ENCODE results near the gene CNTN1. TPM values are rescaled to one million over a fixed set of nuclear protein-coding genes. Genes with fewer than 3 reads are reported as not detected.

CNTN1 gene
- total RNA-seq, 3 donors from 2014 or later = 0.38 to 6.9 (median 1.3) TPM

GRCh38 chr12:40646456-40646855 is 45.8 kb upstream of the CNTN1 start:
- Histone ChIP-seq H3K4me3 (no peak overlapping the region), H3K4me1 (ENCODE audit: low read depth) (no peaks in the 10 kb centered on the region), H3K9me3 (no peaks in the 10 kb centered on the region), H3K36me3 (ENCODE audit: low read depth) (no peaks in the 10 kb centered on the region)
- ATAC-seq (no peak), DNase-seq (no peak)
- intact Hi-C loops (cut with DNase I, micrococcal nuclease) = no loop called here
- no peak for TF ChIP-seq CTCF (IDR thresholded peaks at IDR 0.05)

- TF ChIP-seq CTCF (IDR thresholded peaks at IDR 0.05) = no peak
- Histone ChIP-seq H3K9me3 (no peaks in the 10 kb centered on the region), H3K36me3 (ENCODE audit: low read depth) (no peaks in the 10 kb centered on the region), H3K4me3 (no peak overlapping the region), H3K4me1 (ENCODE audit: low read depth) (no peaks in the 10 kb centered on the region)
- intact Hi-C loops (cut with DNase I, micrococcal nuclease) = no loop called here
- DNase-seq = no peak
- ATAC-seq = no peak
These were observed 45.3 kb upstream of the CNTN1 start for GRCh38 chr12:40646911-40647310.

GRCh38 chr12:40647651-40648050 is 44.6 kb upstream of the CNTN1 start:
- no peaks in the 10 kb centered on the region for H3K9me3 ChIP-seq
- DNase-seq (no peak), ATAC-seq (no peak)
- intact Hi-C loops (cut with DNase I, micrococcal nuclease) = no loop called here
- no peaks in the 10 kb centered on the region for H3K36me3 ChIP-seq (ENCODE audit: low read depth)
- no peak for TF ChIP-seq CTCF (IDR thresholded peaks at IDR 0.05)
- H3K4me1 ChIP-seq (ENCODE audit: low read depth) = no peaks in the 10 kb centered on the region
- no peak overlapping the region for H3K4me3 ChIP-seq

GRCh38 chr12:40648519-40648918 is 43.7 kb upstream of the CNTN1 start:
- TF ChIP-seq CTCF (IDR thresholded peaks at IDR 0.05) = no peak
- intact Hi-C loops (cut with DNase I, micrococcal nuclease) = no loop called here
- H3K4me1 ChIP-seq (ENCODE audit: low read depth) = no peaks in the 10 kb centered on the region
- no peaks in the 10 kb centered on the region for H3K9me3 ChIP-seq
- DNase-seq (no peak), ATAC-seq (no peak)
- H3K4me3 ChIP-seq = no peak overlapping the region
- H3K36me3 ChIP-seq (ENCODE audit: low read depth) = no peaks in the 10 kb centered on the region

- no peak for ATAC-seq
- no peaks in the 10 kb centered on the region for H3K36me3 ChIP-seq (ENCODE audit: low read depth)
- no peaks in the 10 kb centered on the region for H3K4me1 ChIP-seq (ENCODE audit: low read depth)
- intact Hi-C loops (cut with DNase I, micrococcal nuclease) = no loop called here
- TF ChIP-seq CTCF (IDR thresholded peaks at IDR 0.05) = no peak
- H3K9me3 ChIP-seq = no peaks in the 10 kb centered on the region
- no peak overlapping the region for H3K4me3 ChIP-seq
- no peak for DNase-seq
These were observed 42.1 kb upstream of the CNTN1 start for GRCh38 chr12:40650038-40650704.

GRCh38 chr12:40655451-40655850 is 36.8 kb upstream of the CNTN1 start:
- no peaks in the 10 kb centered on the region for H3K9me3 ChIP-seq
- no peak overlapping the region for H3K4me3 ChIP-seq
- no peaks in the 10 kb centered on the region for H3K4me1 ChIP-seq (ENCODE audit: low read depth)
- intact Hi-C loops (cut with DNase I, micrococcal nuclease) = no loop called here
- no peak for TF ChIP-seq CTCF (IDR thresholded peaks at IDR 0.05)
- DNase-seq (no peak), ATAC-seq (no peak)
- H3K36me3 ChIP-seq (ENCODE audit: low read depth) = no peaks in the 10 kb centered on the region
